ENCODE data around the gene SPSB2. TPM values are rescaled to one million over a fixed set of nuclear protein-coding genes. Genes with fewer than 3 reads are reported as not detected.

Gene SPSB2
- total RNA-seq, 1 donor, result 11.9 TPM

GRCh38 chr12:6824085-6824775 lies 48.9 kb downstream of the SPSB2 start:
- Histone ChIP-seq H3K4me2 (ENCODE audit: insufficient read depth, low read length) (peak overlapping the region; percentile 76), H3K4me1 (ENCODE audit: insufficient read depth, low read length) (peaks cover 17% of the 10 kb centered on the region), H3K4me3 (ENCODE audit: insufficient read depth, low read length) (no peak overlapping the region), H3K9me3 (ENCODE audit: low read depth, low read length) (no peaks in the 10 kb centered on the region), H3K27ac (ENCODE audit: low read depth, low read length) (no peak overlapping the region), H3K36me3 (ENCODE audit: insufficient read depth, low read length) (no peaks in the 10 kb centered on the region), H4K20me1 (ENCODE audit: insufficient read depth, low read length) (peaks cover 7% of the 10 kb centered on the region), H3K79me2 (ENCODE audit: insufficient read depth, low read length) (peaks cover 17% of the 10 kb centered on the region), H3K27me3 (ENCODE audit: insufficient read depth, low read length) (peaks cover 9% of the 10 kb centered on the region), H2AFZ (ENCODE audit: low read length) (no peak overlapping the region)
- TF ChIP-seq, protein P1, sequence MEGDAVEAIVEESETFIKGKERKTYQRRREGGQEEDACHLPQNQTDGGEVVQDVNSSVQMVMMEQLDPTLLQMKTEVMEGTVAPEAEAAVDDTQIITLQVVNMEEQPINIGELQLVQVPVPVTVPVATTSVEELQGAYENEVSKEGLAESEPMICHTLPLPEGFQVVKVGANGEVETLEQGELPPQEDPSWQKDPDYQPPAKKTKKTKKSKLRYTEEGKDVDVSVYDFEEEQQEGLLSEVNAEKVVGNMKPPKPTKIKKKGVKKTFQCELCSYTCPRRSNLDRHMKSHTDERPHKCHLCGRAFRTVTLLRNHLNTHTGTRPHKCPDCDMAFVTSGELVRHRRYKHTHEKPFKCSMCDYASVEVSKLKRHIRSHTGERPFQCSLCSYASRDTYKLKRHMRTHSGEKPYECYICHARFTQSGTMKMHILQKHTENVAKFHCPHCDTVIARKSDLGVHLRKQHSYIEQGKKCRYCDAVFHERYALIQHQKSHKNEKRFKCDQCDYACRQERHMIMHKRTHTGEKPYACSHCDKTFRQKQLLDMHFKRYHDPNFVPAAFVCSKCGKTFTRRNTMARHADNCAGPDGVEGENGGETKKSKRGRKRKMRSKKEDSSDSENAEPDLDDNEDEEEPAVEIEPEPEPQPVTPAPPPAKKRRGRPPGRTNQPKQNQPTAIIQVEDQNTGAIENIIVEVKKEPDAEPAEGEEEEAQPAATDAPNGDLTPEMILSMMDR (IDR thresholded peaks at IDR 0.05; ENCODE audit: extremely low read depth, low read depth, low read length), result no peak
- DNase-seq (ENCODE audit: insufficient read length, low spot score, missing footprints), result peak; percentile 88

- Histone ChIP-seq H3K4me1 (ENCODE audit: insufficient read depth, low read length) (peaks cover 17% of the 10 kb centered on the region), H3K27ac (ENCODE audit: low read depth, low read length) (no peak overlapping the region), H3K4me2 (ENCODE audit: insufficient read depth, low read length) (no peak overlapping the region), H3K27me3 (ENCODE audit: insufficient read depth, low read length) (peaks cover 9% of the 10 kb centered on the region), H3K36me3 (ENCODE audit: insufficient read depth, low read length) (no peaks in the 10 kb centered on the region), H3K4me3 (ENCODE audit: insufficient read depth, low read length) (no peak overlapping the region), H2AFZ (ENCODE audit: low read length) (no peak overlapping the region), H3K79me2 (ENCODE audit: insufficient read depth, low read length) (peaks cover 9% of the 10 kb centered on the region), H4K20me1 (ENCODE audit: insufficient read depth, low read length) (peaks cover 7% of the 10 kb centered on the region), H3K9me3 (ENCODE audit: low read depth, low read length) (no peaks in the 10 kb centered on the region)
- TF ChIP-seq, protein P1 (IDR thresholded peaks at IDR 0.05; ENCODE audit: extremely low read depth, low read depth, low read length), result no peak
- peak; percentile 77 for DNase-seq (ENCODE audit: insufficient read length, low spot score, missing footprints)
Observed at GRCh38 chr12:6823182-6824084, 49.7 kb downstream of the SPSB2 start.

DNA sequence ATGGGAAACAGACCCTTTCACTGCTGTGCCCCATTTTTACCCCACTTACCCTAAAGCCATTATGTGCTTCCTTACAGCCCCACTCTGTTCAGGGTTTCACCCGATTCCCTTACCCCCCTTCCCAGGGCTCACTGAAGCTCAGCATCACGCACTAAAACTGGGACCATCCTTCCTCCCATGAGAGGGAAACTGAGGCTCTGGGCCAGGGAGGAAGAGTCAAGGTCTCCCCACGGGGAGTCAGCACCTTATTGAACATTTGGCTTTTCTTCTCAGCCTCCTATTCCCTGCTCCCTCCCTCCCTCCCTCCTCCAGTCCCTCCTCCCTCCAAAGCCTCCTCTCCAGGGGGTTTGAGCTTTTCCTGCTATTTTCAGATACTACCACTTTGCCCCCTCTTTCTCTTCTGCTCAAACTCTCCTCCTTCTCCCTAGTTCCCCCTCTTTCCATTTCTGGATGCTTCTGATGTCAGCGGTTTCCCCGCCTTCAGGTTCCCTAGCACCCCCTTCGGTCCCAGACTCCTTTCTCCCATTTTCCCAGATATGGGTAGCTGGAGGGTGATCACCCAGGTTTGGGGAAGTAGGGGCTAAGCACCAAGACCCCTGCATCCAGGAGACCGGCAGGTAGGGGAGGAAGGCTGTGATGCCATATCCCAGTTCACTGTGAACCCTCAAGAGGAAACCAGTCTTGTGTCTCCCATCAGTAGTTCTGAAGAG lies 50.5 kb downstream of the SPSB2 start:
- no peak overlapping the region for H3K27ac ChIP-seq (ENCODE audit: low read depth, low read length)
- peak; percentile 71 for DNase-seq (ENCODE audit: insufficient read length, low spot score, missing footprints)
- H3K4me3 ChIP-seq (ENCODE audit: insufficient read depth, low read length), result no peak overlapping the region
- peak overlapping the region; percentile 73 for H3K4me2 ChIP-seq (ENCODE audit: insufficient read depth, low read length)
- H3K27me3 ChIP-seq (ENCODE audit: insufficient read depth, low read length), result peaks cover 9% of the 10 kb centered on the region
- H3K9me3 ChIP-seq (ENCODE audit: low read depth, low read length), result no peaks in the 10 kb centered on the region
- H3K4me1 ChIP-seq (ENCODE audit: insufficient read depth, low read length), result peaks cover 17% of the 10 kb centered on the region
- peaks cover 7% of the 10 kb centered on the region for H4K20me1 ChIP-seq (ENCODE audit: insufficient read depth, low read length)
- no peaks in the 10 kb centered on the region for H3K36me3 ChIP-seq (ENCODE audit: insufficient read depth, low read length)
- TF ChIP-seq, protein P1 (IDR thresholded peaks at IDR 0.05; ENCODE audit: extremely low read depth, low read depth, low read length), result no peak
- H2AFZ ChIP-seq (ENCODE audit: low read length), result no peak overlapping the region
- H3K79me2 ChIP-seq (ENCODE audit: insufficient read depth, low read length), result peaks cover 3% of the 10 kb centered on the region

Measured in osteoblast (primary cell).